NB4 (cell line): ENCODE measurements around the gene SLC6A19.

Experiments
- MYC ChIP-seq: IDR thresholded peaks from 2 replicates; pipeline ENCODE4 v1.6.1; 2011; ENCODE audit warnings: low read depth, low read length
- POLR2A ChIP-seq: IDR thresholded peaks from 2 replicates; pipeline ENCODE4 v1.6.1; 2011; ENCODE audit warnings: mild to moderate bottlenecking; ENCODE audit not compliant: insufficient read length; ENCODE audit errors: extremely low read depth
- TF ChIP-seq, protein P1 (sequence below): IDR thresholded peaks from one replicate; pipeline ENCODE4 v1.5.1; 2012; ENCODE audit warnings: low read depth, low read length
- TF ChIP-seq, protein P2 (sequence below): IDR thresholded peaks from 2 replicates; pipeline ENCODE4 v1.6.1; 2011; ENCODE audit warnings: low read depth, low read length

DNA sequence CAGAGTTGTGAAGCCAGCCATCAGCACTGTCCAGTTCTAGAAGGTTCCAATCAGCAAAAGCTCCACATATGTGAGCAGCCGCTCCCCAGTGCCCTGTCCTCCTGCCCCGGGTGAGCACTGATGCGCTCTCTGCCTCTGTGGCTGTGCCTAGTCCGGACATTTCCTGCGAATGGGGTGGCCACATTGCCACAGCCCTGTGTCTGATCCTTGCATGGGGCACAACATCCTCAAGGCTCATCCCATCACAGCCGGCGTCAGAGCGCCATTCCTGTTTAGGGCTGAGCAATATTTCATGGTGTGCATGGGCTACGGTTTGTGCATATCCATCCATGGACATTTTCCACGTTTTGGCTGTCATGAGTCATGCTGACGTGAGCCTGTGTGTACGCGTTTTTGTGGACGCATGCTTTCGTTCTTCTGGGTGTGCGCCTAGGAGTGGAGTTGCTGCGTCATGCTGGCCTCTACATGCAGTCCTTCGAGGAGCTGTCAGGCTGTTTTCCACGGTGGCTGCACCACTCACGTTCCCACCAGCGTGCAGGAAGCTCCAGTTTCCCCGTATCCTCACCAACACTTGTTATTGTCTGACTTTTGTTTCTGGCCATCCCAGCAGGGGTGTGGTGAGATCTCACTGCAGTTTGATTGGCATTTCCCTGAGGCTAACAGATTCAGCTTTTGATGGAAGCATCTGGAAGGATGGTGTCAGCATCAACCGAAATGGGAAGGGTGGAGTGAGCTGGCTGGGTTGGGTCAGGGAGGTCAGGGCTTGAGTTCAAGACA lies 14.1 kb downstream of the SLC6A19 start:
- TF ChIP-seq, protein P1, sequence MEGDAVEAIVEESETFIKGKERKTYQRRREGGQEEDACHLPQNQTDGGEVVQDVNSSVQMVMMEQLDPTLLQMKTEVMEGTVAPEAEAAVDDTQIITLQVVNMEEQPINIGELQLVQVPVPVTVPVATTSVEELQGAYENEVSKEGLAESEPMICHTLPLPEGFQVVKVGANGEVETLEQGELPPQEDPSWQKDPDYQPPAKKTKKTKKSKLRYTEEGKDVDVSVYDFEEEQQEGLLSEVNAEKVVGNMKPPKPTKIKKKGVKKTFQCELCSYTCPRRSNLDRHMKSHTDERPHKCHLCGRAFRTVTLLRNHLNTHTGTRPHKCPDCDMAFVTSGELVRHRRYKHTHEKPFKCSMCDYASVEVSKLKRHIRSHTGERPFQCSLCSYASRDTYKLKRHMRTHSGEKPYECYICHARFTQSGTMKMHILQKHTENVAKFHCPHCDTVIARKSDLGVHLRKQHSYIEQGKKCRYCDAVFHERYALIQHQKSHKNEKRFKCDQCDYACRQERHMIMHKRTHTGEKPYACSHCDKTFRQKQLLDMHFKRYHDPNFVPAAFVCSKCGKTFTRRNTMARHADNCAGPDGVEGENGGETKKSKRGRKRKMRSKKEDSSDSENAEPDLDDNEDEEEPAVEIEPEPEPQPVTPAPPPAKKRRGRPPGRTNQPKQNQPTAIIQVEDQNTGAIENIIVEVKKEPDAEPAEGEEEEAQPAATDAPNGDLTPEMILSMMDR, result no peak
- TF ChIP-seq POLR2A (no peak), MYC (no peak)
- TF ChIP-seq, protein P2, sequence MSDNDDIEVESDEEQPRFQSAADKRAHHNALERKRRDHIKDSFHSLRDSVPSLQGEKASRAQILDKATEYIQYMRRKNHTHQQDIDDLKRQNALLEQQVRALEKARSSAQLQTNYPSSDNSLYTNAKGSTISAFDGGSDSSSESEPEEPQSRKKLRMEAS, result no peak
